Activated CD4-positive, alpha-beta memory T cell treated with anti-CD3 and anti-CD28 coated beads, Interleukin-2, amount 10 ng/mL, durations not matched to agents 7 days and 5 days (primary cell): Measurements from ENCODE around the gene SGSH. TPM values are rescaled to one million over a fixed set of nuclear protein-coding genes. Genes with fewer than 3 reads are reported as not detected.

ENCODE experiments used
- CTCF ChIA-PET: fragments of 350-600 bp; sonication (Branson Sonifier 250); formaldehyde crosslinking; loops from one replicate; lab custom pipeline; 2021; ENCODE audit warnings: antibody characterized with exemption, inconsistent platforms; lab: Charles Lee
- POLR2A ChIA-PET: fragments of 350-600 bp; sonication (Branson Sonifier 250); formaldehyde crosslinking; loops from one replicate; lab custom pipeline; 2021; ENCODE audit warnings: antibody characterized with exemption; lab: Charles Lee
- DNase-seq: peaks from one replicate; pipeline ENCODE4 v3.0.0-alpha.2; 2020
- H3K27ac Mint-ChIP-seq: one replicate; pipeline ENCODE4 v1.8.0; 2021; ENCODE audit warnings: mild to moderate bottlenecking, mixed read lengths
- H3K27me3 Mint-ChIP-seq: one replicate; pipeline ENCODE4 v1.8.0; 2021; ENCODE audit warnings: mixed read lengths
- H3K36me3 Mint-ChIP-seq: one replicate; pipeline ENCODE4 v1.8.0; 2021; ENCODE audit warnings: low read depth, mixed read lengths
- H3K4me1 Mint-ChIP-seq: one replicate; pipeline ENCODE4 v1.8.0; 2021; ENCODE audit warnings: mixed read lengths
- H3K4me3 Mint-ChIP-seq: one replicate; pipeline ENCODE4 v1.8.0; 2021; ENCODE audit warnings: mild to moderate bottlenecking, mixed read lengths
- H3K9me3 Mint-ChIP-seq: one replicate; pipeline ENCODE4 v1.8.0; 2021; ENCODE audit warnings: mixed read lengths
- total RNA-seq, 2 experiments: library from RNA; stranded (reverse); gene quantifications; one replicate each; pipeline ENCODE4 v1.2.3, GENCODE V29; 2021

The SGSH gene
- total RNA-seq, 2 experiments from 2014 or later = 56.5 to 61.1 TPM

GRCh38 chr17:80237386-80237785 lies 17.3 kb upstream of the SGSH start:
- no peak for DNase-seq
- Mint-ChIP-seq H3K27ac (no peak overlapping the region), H3K4me1 (no peaks in the 10 kb centered on the region), H3K36me3 (peaks cover 30% of the 10 kb centered on the region), H3K9me3 (peaks cover 13% of the 10 kb centered on the region), H3K4me3 (no peak overlapping the region), H3K27me3 (no peaks in the 10 kb centered on the region)
- CTCF ChIA-PET = no interaction called here
- POLR2A ChIA-PET = interaction anchor here (0.6 to 2.8 kb wide), 2 partner anchors 10 to 65 kb away, joined by 3 to 7 read pairs; no protein-coding TSS in a partner anchor

DNA sequence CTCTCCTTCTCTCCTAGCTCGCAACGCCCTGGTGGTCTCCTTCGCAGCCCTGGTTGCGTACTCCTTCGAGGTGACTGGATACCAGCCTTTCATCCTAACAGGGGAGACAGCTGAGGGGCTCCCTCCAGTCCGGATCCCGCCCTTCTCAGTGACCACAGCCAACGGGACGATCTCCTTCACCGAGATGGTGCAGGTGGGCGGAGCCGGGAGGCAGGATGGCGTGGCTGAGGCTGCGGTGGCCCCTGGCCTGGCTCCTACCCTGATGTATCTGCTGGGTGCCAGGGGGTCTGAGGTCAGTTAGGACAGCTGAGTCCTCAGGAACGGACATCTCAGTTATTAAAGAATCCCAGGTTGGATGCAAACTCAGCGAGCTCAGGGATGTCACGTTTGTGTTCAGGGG lies 16.8 kb upstream of the SGSH start:
- peaks cover 14% of the 10 kb centered on the region for H3K9me3 Mint-ChIP-seq
- CTCF ChIA-PET = no interaction called here
- no peak overlapping the region for H3K27ac Mint-ChIP-seq
- H3K36me3 Mint-ChIP-seq = peaks cover 34% of the 10 kb centered on the region
- POLR2A ChIA-PET = interaction anchor here (2.8 kb wide), 1 partner anchor 10 kb away, joined by 7 read pairs; no protein-coding TSS in a partner anchor
- H3K27me3 Mint-ChIP-seq = no peaks in the 10 kb centered on the region
- no peaks in the 10 kb centered on the region for H3K4me1 Mint-ChIP-seq
- no peak for DNase-seq
- H3K4me3 Mint-ChIP-seq = no peak overlapping the region

DNA sequence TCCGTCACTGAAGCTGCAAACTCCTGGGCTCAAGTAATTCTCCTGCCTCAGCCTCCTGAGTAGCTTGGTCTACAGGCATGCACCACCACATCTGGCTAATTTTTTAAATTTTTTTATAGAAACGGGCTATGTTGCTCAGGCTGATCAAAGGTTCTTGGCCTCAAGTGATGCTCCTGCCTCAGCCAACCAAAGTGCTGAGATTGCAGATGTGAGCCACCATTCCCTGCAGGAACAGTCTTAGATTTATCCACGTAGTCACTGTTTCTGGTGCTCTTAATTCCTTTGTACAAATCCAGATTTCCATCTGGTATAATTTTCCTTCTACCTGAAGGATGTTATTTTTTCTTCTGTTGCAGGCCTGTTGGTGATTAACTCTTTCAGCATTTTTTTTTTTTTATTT lies 13.1 kb upstream of the SGSH start:
- H3K4me1 Mint-ChIP-seq = no peaks in the 10 kb centered on the region
- H3K27me3 Mint-ChIP-seq = no peaks in the 10 kb centered on the region
- ChIA-PET CTCF (no interaction called here), POLR2A (no interaction called here)
- peaks cover 17% of the 10 kb centered on the region for H3K9me3 Mint-ChIP-seq
- DNase-seq = no peak
- H3K27ac Mint-ChIP-seq = no peak overlapping the region
- no peak overlapping the region for H3K4me3 Mint-ChIP-seq
- H3K36me3 Mint-ChIP-seq = peaks cover 46% of the 10 kb centered on the region

GRCh38 chr17:80232438-80232837 lies 12.3 kb upstream of the SGSH start:
- ChIA-PET POLR2A (no interaction called here), CTCF (interaction anchor here (1.6 kb wide), 1 partner anchor 131 kb away, joined by 5 read pairs; the partner anchor contains the start of gene GAA)
- H3K4me1 Mint-ChIP-seq = no peaks in the 10 kb centered on the region

DNA sequence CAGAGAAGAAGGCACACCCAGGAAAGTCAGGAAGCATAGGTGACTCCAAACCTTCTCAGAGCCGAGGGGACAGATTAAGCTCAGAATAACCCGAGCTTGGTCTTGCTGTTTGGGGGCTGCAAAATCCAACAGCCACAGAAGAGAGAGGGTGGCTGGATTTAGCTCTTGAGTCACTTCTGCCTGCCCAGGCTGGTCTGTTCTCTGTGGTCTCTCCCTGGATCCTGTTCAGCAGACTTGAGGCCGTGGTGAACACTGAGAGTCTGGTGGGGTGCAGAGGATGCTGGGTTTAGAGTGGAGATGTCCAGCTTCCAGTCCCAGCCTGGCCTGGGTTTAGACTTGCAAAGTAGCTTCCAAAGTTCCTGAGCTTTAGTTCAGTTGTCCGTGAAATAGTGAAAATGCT lies 8.9 kb upstream of the SGSH start:
- CTCF ChIA-PET = no interaction called here
- POLR2A ChIA-PET = interaction anchor here (1.1 to 2.0 kb wide), 2 partner anchors 9 kb away, joined by 4 to 8 read pairs; partner anchors contain the start of genes SGSH and SLC26A11
- H3K27me3 Mint-ChIP-seq = no peaks in the 10 kb centered on the region
- DNase-seq = no peak
- no peak overlapping the region for H3K27ac Mint-ChIP-seq
- H3K36me3 Mint-ChIP-seq = peaks cover 30% of the 10 kb centered on the region
- H3K4me1 Mint-ChIP-seq = peaks cover 2% of the 10 kb centered on the region
- peaks cover 12% of the 10 kb centered on the region for H3K9me3 Mint-ChIP-seq
- no peak overlapping the region for H3K4me3 Mint-ChIP-seq

More at GRCh38 chr17:80232438-80232837, 12.3 kb upstream of the SGSH start:
- H3K4me3 Mint-ChIP-seq = no peak overlapping the region
- DNase-seq = no peak
- H3K27me3 Mint-ChIP-seq = no peaks in the 10 kb centered on the region
- H3K36me3 Mint-ChIP-seq = peaks cover 42% of the 10 kb centered on the region
- no peak overlapping the region for H3K27ac Mint-ChIP-seq
- H3K9me3 Mint-ChIP-seq = peaks cover 17% of the 10 kb centered on the region

GRCh38 chr17:80228477-80228876 lies 8.3 kb upstream of the SGSH start:
- ChIA-PET CTCF (no interaction called here), POLR2A (interaction anchor here (1.1 kb wide), 1 partner anchor 9 kb away, joined by 4 read pairs; the partner anchor contains the start of gene SGSH)
- H3K27ac Mint-ChIP-seq = no peak overlapping the region
- H3K36me3 Mint-ChIP-seq = peaks cover 31% of the 10 kb centered on the region
- H3K9me3 Mint-ChIP-seq = peaks cover 12% of the 10 kb centered on the region
- DNase-seq = no peak
- no peaks in the 10 kb centered on the region for H3K27me3 Mint-ChIP-seq
- peaks cover 2% of the 10 kb centered on the region for H3K4me1 Mint-ChIP-seq
- no peak overlapping the region for H3K4me3 Mint-ChIP-seq

DNA sequence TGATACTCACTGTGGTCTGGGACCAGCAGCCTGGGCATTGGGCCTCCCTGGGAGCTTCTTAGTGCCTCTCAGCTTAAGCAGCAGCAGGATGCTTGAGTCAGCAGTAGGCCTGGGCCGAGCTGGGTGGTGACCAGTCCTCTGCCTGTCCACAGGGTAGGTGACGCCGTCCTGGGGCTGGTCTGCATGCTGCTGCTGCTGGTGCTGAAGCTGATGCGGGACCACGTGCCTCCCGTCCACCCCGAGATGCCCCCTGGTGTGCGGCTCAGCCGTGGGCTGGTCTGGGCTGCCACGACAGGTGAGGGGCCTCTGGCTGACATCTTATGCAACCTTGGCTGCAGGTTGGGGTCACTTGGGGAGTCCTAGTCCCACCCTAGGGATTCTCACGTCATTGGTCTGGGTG lies 7.5 kb upstream of the SGSH start:
- Mint-ChIP-seq H3K36me3 (peaks cover 26% of the 10 kb centered on the region), H3K27me3 (no peaks in the 10 kb centered on the region), H3K27ac (no peak overlapping the region), H3K4me3 (no peak overlapping the region), H3K4me1 (peaks cover 6% of the 10 kb centered on the region), H3K9me3 (peaks cover 7% of the 10 kb centered on the region)
- DNase-seq = no peak
- ChIA-PET CTCF (interaction anchor here (1.1 kb wide), 1 partner anchor 219 kb away, joined by 3 read pairs; no protein-coding TSS in a partner anchor), POLR2A (interaction anchor here (1.3 kb wide), 1 partner anchor 10 kb away, joined by 7 read pairs; no protein-coding TSS in a partner anchor)

GRCh38 chr17:80227156-80227555 lies 7.0 kb upstream of the SGSH start:
- DNase-seq = no peak
- ChIA-PET CTCF (interaction anchor here (1.1 kb wide), 1 partner anchor 218 kb away, joined by 3 read pairs; no protein-coding TSS in a partner anchor), POLR2A (interaction anchor here (1.3 to 1.9 kb wide), 2 partner anchors 10 to 46 kb away, joined by 5 to 7 read pairs; no protein-coding TSS in a partner anchor)
- H3K27me3 Mint-ChIP-seq = no peaks in the 10 kb centered on the region
- peaks cover 3% of the 10 kb centered on the region for H3K9me3 Mint-ChIP-seq
- no peak overlapping the region for H3K27ac Mint-ChIP-seq
- peaks cover 21% of the 10 kb centered on the region for H3K36me3 Mint-ChIP-seq
- H3K4me1 Mint-ChIP-seq = peaks cover 6% of the 10 kb centered on the region
- no peak overlapping the region for H3K4me3 Mint-ChIP-seq

- Mint-ChIP-seq H3K9me3 (no peaks in the 10 kb centered on the region), H3K4me1 (peaks cover 8% of the 10 kb centered on the region), H3K36me3 (peaks cover 10% of the 10 kb centered on the region), H3K4me3 (no peak overlapping the region), H3K27ac (no peak overlapping the region), H3K27me3 (peaks cover 1% of the 10 kb centered on the region)
- DNase-seq = no peak
- CTCF ChIA-PET = interaction anchor here (1.4 kb wide), 1 partner anchor 29 kb away, joined by 5 read pairs; no protein-coding TSS in a partner anchor
- POLR2A ChIA-PET = interaction anchor here (0.9 to 1.9 kb wide), 3 partner anchors 39 to 79 kb away, joined by 3 to 5 read pairs (median 5); no protein-coding TSS in a partner anchor
Measured at GRCh38 chr17:80225230-80225629, 5.1 kb upstream of the SGSH start.

GRCh38 chr17:80224683-80225082 lies 4.5 kb upstream of the SGSH start:
- H3K4me1 Mint-ChIP-seq = peaks cover 10% of the 10 kb centered on the region
- no peaks in the 10 kb centered on the region for H3K9me3 Mint-ChIP-seq
- H3K36me3 Mint-ChIP-seq = peaks cover 10% of the 10 kb centered on the region
- peaks cover 1% of the 10 kb centered on the region for H3K27me3 Mint-ChIP-seq
- POLR2A ChIA-PET = no interaction called here
- no peak for DNase-seq
- no peak overlapping the region for H3K4me3 Mint-ChIP-seq
- no peak overlapping the region for H3K27ac Mint-ChIP-seq
- CTCF ChIA-PET = no interaction called here

DNA sequence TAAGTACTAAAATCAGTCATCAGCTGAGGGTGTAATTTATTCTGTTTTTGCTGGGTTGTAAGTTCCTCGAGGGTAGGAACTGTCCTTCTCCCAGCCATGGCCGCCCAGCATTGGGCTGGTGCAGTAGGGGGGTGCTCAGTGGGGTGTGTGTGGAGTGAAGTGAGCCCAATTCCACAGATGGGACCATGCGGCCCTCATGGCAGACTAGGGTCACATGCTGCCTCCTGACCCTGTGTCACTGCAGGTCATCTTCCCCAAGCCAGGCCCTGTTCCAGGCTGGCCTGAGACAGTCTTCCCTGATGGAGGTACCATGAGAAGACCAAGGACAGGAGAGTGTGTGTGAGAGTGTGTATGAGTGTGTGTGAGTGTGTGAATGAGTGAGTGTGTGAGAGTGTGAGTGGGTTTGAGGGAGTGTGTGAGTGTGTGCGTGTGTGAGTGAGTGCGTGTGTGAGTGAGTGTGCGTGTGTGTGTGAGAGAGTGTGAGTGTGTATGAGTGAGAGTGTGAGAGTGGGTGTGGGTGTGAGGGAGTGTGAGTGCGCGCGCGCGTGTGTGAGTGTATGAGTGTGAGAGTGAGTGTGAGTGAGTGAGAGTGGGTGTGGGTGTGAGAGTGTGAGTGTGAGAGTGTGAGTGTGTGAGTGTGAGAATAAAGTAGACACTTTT lies 3.8 kb upstream of the SGSH start:
- peaks cover 16% of the 10 kb centered on the region for H3K4me1 Mint-ChIP-seq
- no peak overlapping the region for H3K4me3 Mint-ChIP-seq
- peaks cover 1% of the 10 kb centered on the region for H3K27me3 Mint-ChIP-seq
- no peak overlapping the region for H3K27ac Mint-ChIP-seq
- ChIA-PET CTCF (no interaction called here), POLR2A (no interaction called here)
- H3K36me3 Mint-ChIP-seq = peaks cover 14% of the 10 kb centered on the region
- no peak for DNase-seq
- H3K9me3 Mint-ChIP-seq = no peaks in the 10 kb centered on the region

GRCh38 chr17:80223142-80223815 lies 3.1 kb upstream of the SGSH start:
- DNase-seq = no peak
- no peaks in the 10 kb centered on the region for H3K9me3 Mint-ChIP-seq
- H3K36me3 Mint-ChIP-seq = peaks cover 15% of the 10 kb centered on the region
- ChIA-PET CTCF (no interaction called here), POLR2A (no interaction called here)
- peaks cover 1% of the 10 kb centered on the region for H3K27me3 Mint-ChIP-seq
- no peak overlapping the region for H3K27ac Mint-ChIP-seq
- no peak overlapping the region for H3K4me3 Mint-ChIP-seq
- peaks cover 23% of the 10 kb centered on the region for H3K4me1 Mint-ChIP-seq
